Adrenal gland (tissue), 12 donors: ENCODE measurements around the gene ZCCHC7. TPM values are rescaled to one million over a fixed set of nuclear protein-coding genes. Genes with fewer than 3 reads are reported as not detected.
"Not testable (repeated sequence)": the region's sequence is repeated elsewhere in the genome, so short reads cannot be mapped to it uniquely, and the experiment has no call there.

Experiments used
- DNase-seq, 7 donors: peaks; one replicate each; pipeline ENCODE4 v3.0.0-alpha.2; 2019 to 2020
- H3K27ac ChIP-seq, 5 donors: fragments of 200-600 bp; sonication (generic) in 4 of 5; 1 replicate in 3 of 5; 2 replicates in 2 of 5; pipeline versions ENCODE4 v1.5.1 to v1.8.0; 2016 to 2020; ENCODE audit warnings: mild to moderate bottlenecking in 1 of 5
- H3K27me3 ChIP-seq: fragments of 200-600 bp; 2 replicates; pipeline ENCODE4 v1.8.0; 2021
- H3K36me3 ChIP-seq, 2 donors: fragments of 200-600 bp; replicated peaks in 1 of 2; 1 replicate in 1 of 2; 2 replicates in 1 of 2; pipeline versions ENCODE4 v1.5.1 to v1.8.0; 2018 to 2022
- H3K4me1 ChIP-seq, 2 donors: fragments of 200-600 bp; replicated peaks in 1 of 2; 1 replicate in 1 of 2; 2 replicates in 1 of 2; pipeline versions ENCODE4 v1.5.1 to v1.8.0; 2018 to 2021
- H3K4me3 ChIP-seq, 4 donors: fragments of 200-600 bp; sonication (generic) in 3 of 4; one replicate each; pipeline ENCODE4 v1.5.1; 2016 to 2018
- H3K9me3 ChIP-seq, 3 donors: fragments of 200-600 bp; sonication (generic) in 1 of 3; replicated peaks in 1 of 3; 1 replicate in 2 of 3; 2 replicates in 1 of 3; pipeline versions ENCODE4 v1.5.1 to v1.8.0; 2016 to 2021
- POLR2A ChIP-seq, 2 donors: fragments of 450-650 bp; IDR thresholded peaks; one replicate each; pipeline ENCODE4 v1.6.1; 2017; ENCODE audit warnings: antibody characterized with exemption in 2 of 2, mild to moderate bottlenecking in 2 of 2, moderate library complexity in 1 of 2
- WGBS, 4 donors: extraction: QIAGEN DNeasy Blood & Tissue Kit in 2 of 4; methylation state at CpG; one replicate each; pipeline versions ENCODE4 v1.1.5 to v1.1.7; 2013 to 2017; 5-methylcytosine and 5-hydroxymethylcytosine counted together
- intact Hi-C, 2 donors: fragments of 100-400 bp; cut with DNase I; formaldehyde crosslinking; loops; one replicate each; pipeline versions ENCODE4 v1.14.1 to v1.15.0; 2022 to 2023
- polyA plus RNA-seq, 3 donors: library from polyadenylated mRNA; stranded (reverse); fragments of 200-250 nt in 2 of 3; fragments of 350-450 nt in 1 of 3; fragmentation: Illumina TruSeq in 1 of 3; extraction: RNeasy Lipid Tissue Mini Kit (QIAGEN cat#74804) in 1 of 3; gene quantifications; one replicate each; pipeline ENCODE4 v1.2.3, GENCODE V29; 2013 to 2014
- total RNA-seq, 9 donors: library from RNA; depleted of rRNA in 4 of 9; stranded (reverse); fragments of >200 nt in 4 of 9; fragments of 120-200 nt in 1 of 9; fragmentation: NEBNext Ultra II Directional in 1 of 9; extraction: Animal tissue kit (Norgen Biotek cat#: 25700) in 1 of 9; gene quantifications; one replicate each; pipeline versions ENCODE4 v1.1.0 to v1.2.4, GENCODE V29; 2013 to 2023
- TF ChIP-seq, protein P1 (sequence below), 6 experiments: fragments of 450-650 bp in 4 of 6; fragments of 200-600 bp in 2 of 6; sonication (generic) in 1 of 6; IDR thresholded peaks; 1 replicate in 5 of 6; 2 replicates in 1 of 6; pipeline versions ENCODE4 v1.5.1 to v1.8.0; 2016 to 2021; ENCODE audit warnings: antibody characterized with exemption in 6 of 6, mild to moderate bottlenecking in 2 of 6, moderate library complexity in 1 of 6
- donor health status: healthy with polysubstance abuse.
- donor health status: Bipolar disorder and iron deficiency.
- donor health status: DM: yes; HTN: yes; CAD: no.
- donor health status: DM: no; HTN: no; CAD: no.
- donor health status: DM: no; HTN: no; CAD: no.
- donor health status: DM: yes; HTN: yes; CAD: no.

Gene ZCCHC7
- total and polyA plus RNA-seq, 12 donors: 6.0 to 21.3 (median 18.8) TPM

- Histone ChIP-seq H3K27me3 (no peaks in the 10 kb centered on the region), H3K27ac (peak overlapping the region in 2 of 5 donors; percentile 4 to 50), H3K9me3 (no peaks in the 10 kb centered on the region), H3K36me3 (peaks cover 0 to 5% of the 10 kb centered on the region in 2 donors), H3K4me1 (peaks cover 23 to 55% of the 10 kb centered on the region in 2 donors), H3K4me3 (no peak overlapping the region)
- intact Hi-C loops: no loop called here
- no peak for TF ChIP-seq POLR2A (IDR thresholded peaks at IDR 0.05)
- TF ChIP-seq, protein P1, sequence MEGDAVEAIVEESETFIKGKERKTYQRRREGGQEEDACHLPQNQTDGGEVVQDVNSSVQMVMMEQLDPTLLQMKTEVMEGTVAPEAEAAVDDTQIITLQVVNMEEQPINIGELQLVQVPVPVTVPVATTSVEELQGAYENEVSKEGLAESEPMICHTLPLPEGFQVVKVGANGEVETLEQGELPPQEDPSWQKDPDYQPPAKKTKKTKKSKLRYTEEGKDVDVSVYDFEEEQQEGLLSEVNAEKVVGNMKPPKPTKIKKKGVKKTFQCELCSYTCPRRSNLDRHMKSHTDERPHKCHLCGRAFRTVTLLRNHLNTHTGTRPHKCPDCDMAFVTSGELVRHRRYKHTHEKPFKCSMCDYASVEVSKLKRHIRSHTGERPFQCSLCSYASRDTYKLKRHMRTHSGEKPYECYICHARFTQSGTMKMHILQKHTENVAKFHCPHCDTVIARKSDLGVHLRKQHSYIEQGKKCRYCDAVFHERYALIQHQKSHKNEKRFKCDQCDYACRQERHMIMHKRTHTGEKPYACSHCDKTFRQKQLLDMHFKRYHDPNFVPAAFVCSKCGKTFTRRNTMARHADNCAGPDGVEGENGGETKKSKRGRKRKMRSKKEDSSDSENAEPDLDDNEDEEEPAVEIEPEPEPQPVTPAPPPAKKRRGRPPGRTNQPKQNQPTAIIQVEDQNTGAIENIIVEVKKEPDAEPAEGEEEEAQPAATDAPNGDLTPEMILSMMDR (IDR thresholded peaks at IDR 0.05): no peak
- no peak for DNase-seq
- WGBS, 4 donors: 55 to 61% (median 59%) methylated on average over 4 of the region's 4 CpGs
Observed at GRCh38 chr9:37082214-37082765, 38.1 kb upstream of the ZCCHC7 start.

GRCh38 chr9:37083654-37084053 lies 36.7 kb upstream of the ZCCHC7 start:
- no peak for DNase-seq
- no peak overlapping the region for H3K4me3 ChIP-seq
- H3K27ac ChIP-seq: peak overlapping the region in 1 of 5 donors; percentile 58
- intact Hi-C loops: no loop called here
- H3K4me1 ChIP-seq: peaks cover 23 to 55% of the 10 kb centered on the region in 2 donors
- H3K9me3 ChIP-seq: no peaks in the 10 kb centered on the region
- peaks cover 0 to 11% of the 10 kb centered on the region in 2 donors for H3K36me3 ChIP-seq
- no peaks in the 10 kb centered on the region for H3K27me3 ChIP-seq
- no peak for TF ChIP-seq POLR2A (IDR thresholded peaks at IDR 0.05)
- TF ChIP-seq, protein P1 (IDR thresholded peaks at IDR 0.05): no peak

DNA sequence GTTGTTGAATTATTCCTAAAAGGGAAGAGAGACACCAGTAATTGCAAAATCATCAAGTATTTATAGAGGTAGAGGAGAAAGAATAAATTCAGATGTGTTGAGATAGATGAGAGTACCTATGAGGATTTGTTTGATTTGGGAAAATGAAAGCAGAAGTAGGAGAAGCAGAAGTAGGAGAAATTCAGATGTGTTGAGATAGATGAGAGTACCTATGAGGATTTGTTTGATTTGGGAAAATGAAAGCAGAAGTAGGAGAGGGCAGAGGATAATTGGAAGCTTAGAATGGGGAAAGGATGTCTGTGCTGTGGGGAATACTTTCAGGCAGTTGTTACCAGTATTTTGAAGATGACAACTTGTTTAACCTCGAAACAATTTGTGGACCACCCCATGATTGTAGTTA lies 35.1 kb upstream of the ZCCHC7 start:
- no peak for DNase-seq
- Histone ChIP-seq H3K4me3 (no peak overlapping the region), H3K27ac (no peak overlapping the region), H3K4me1 (peaks cover 18 to 55% of the 10 kb centered on the region in 2 donors), H3K9me3 (no peaks in the 10 kb centered on the region), H3K36me3 (peaks cover 0 to 11% of the 10 kb centered on the region in 2 donors), H3K27me3 (no peaks in the 10 kb centered on the region)
- intact Hi-C loops: no loop called here
- no peak for TF ChIP-seq POLR2A (IDR thresholded peaks at IDR 0.05)
- TF ChIP-seq, protein P1 (IDR thresholded peaks at IDR 0.05): no peak
- 89 to 100% (median 98%) methylated on average over 1 of the region's 1 CpG for WGBS, 4 donors

DNA sequence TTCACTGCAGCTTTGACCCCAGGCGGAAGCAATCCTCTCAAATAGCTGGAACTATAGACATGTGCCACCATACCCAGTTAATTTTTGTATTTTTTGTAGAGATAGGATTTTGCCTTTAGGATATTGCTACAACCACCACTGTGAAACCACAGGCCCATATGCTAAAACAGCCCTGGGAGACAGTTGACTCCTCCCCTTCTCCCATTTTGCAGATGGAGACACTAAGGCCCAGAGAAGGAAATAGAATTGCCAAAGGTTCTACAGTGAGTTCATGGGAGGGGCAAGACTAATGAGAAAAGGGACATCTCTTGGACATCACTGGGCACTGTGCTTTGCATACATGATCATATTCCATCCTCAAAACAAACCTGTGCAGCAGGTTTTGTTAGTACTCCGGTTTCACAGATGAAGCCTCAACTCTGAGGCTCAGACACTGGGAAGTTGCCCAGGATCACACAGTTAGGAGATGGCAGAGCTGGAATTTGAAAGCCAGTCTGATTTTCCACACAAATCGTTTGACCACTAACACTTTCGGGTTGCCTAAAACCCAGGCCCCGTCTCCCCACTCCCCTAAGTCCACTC lies 27.6 kb upstream of the ZCCHC7 start:
- H3K36me3 ChIP-seq, H3K9me3 ChIP-seq, intact Hi-C loops, DNase-seq, H3K27me3 ChIP-seq, H3K4me3 ChIP-seq, H3K27ac ChIP-seq, H3K4me1 ChIP-seq: not testable (repeated sequence)
- WGBS, 4 donors: 66 to 100% (median 90%) methylated on average over 2 to 3 of the region's 5 CpGs

- Histone ChIP-seq H3K4me3 (no peak overlapping the region), H3K27ac (no peak overlapping the region), H3K4me1 (no peaks in the 10 kb centered on the region), H3K27me3 (no peaks in the 10 kb centered on the region), H3K36me3 (no peaks in the 10 kb centered on the region), H3K9me3 (no peaks in the 10 kb centered on the region)
- no peak for TF ChIP-seq POLR2A (IDR thresholded peaks at IDR 0.05)
- TF ChIP-seq, protein P1 (IDR thresholded peaks at IDR 0.05): no peak
- intact Hi-C loops: no loop called here
- no peak for DNase-seq
- WGBS, 4 donors: 23 to 54% (median 32%) methylated on average over 1 of the region's 1 CpG
Observed at GRCh38 chr9:37094751-37095150, 25.6 kb upstream of the ZCCHC7 start.
